ENCODE measurements around the gene TMTC2. TPM values are rescaled to one million over a fixed set of nuclear protein-coding genes. Genes with fewer than 3 reads are reported as not detected.

Gene TMTC2
- total and polyA plus RNA-seq, 10 of the 15 experiments (the other 5 are each of a cell fraction or from before 2014, with no cell fraction given) = 0.14 to 9.7 (median 1.2) TPM

DNA sequence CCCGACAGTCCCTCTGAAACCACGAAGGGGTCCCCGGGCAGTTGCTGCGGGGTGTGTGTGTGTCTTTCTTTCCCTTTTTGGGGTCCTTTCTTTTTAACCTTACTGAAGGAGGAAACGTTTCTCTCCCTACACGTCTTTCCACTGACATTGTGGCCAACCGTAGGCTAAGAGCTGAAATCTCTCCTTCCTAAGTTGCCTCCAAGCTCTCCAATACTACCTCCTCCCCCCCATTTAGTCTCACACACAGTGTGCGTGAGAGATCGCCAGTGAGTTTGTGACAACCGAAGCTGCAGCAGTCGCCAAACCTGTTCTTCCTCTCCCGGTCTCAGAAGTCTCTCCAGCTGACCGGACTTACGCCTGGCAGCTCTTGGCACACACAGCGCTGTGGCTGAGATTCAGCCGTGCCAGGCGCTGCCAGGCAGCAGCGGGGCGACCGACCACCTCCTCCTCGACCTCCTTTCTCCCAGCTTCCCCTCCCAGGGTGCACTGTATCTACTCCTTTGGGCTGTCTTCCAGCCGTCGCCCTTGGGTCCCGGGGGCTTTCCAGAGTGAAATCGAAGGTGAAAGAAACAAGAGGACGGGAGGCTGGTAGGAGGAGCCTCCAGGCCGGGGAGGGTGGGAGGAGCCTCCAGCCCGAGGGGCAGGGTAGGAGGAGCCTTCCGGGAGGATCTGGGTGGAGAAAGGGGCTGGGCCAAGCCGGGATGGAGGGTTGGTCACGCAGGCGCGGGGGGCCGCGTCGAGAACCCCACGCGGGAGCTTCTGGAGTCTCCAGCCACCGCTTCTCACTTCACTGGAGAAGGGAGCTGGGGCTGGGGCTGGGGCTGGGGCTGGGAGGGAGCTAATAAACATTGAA lies at the start of gene TMTC2 (continued):
- TF ChIP-seq CBX3 (IDR thresholded peaks at IDR 0.05; ENCODE audit: borderline replicate concordance, low read depth) (no peak), MEF2B (IDR thresholded peaks at IDR 0.05; ENCODE audit: partially characterized antibody, poor library complexity, severe bottlenecking) (peak; percentile 57), MAX (IDR thresholded peaks at IDR 0.05; ENCODE audit: low read depth, low read length) (0 out of 2 replicates have a peak, but pooled peaks have one; percentile 42), EP300 (IDR thresholded peaks at IDR 0.05; ENCODE audit: borderline replicate concordance in 1 of 2, control insufficient read depth in 1 of 2, low read depth in 2 of 2, low read length in 2 of 2) (0 out of 4 replicates have a peak, but pooled peaks of 1 of the 2 experiments have one; percentile 14), CREM (IDR thresholded peaks at IDR 0.05; ENCODE audit: low read depth) (0 out of 2 replicates have a peak, but pooled peaks have one; percentile 25), SREBF1 (IDR thresholded peaks at IDR 0.05; ENCODE audit: low read length) (no peak), POLR2A (IDR thresholded peaks at IDR 0.05; ENCODE audit: low read depth, low read length) (peak; percentile 80), SPI1 (IDR thresholded peaks at IDR 0.05; ENCODE audit: borderline replicate concordance, insufficient read depth, low read depth, low read length) (no peak; the same call in 1 of the 2 replicates), POLR2AphosphoS5 (IDR thresholded peaks at IDR 0.05; ENCODE audit: low read length) (peak; percentile 69), ZBTB4 (CRISPR knock-in tag; IDR thresholded peaks at IDR 0.05) (no peak), SIN3A (IDR thresholded peaks at IDR 0.05; ENCODE audit: low read depth, low read length) (peak; percentile 72), SMARCA5 (IDR thresholded peaks at IDR 0.05) (peak; percentile 28; the same call in 1 of the 2 replicates), EZH2 (IDR thresholded peaks at IDR 0.05; ENCODE audit: borderline replicate concordance, control insufficient read depth, low read depth, low read length) (no peak), ZNF622 (IDR thresholded peaks at IDR 0.05) (no peak), HDGF (IDR thresholded peaks at IDR 0.05) (0 out of 2 replicates have a peak, but pooled peaks have one; percentile 43), RUNX3 (IDR thresholded peaks at IDR 0.05; ENCODE audit: low read length) (no peak), ZNF207 (IDR thresholded peaks at IDR 0.05; ENCODE audit: borderline replicate concordance) (0 out of 2 replicates have a peak, but pooled peaks have one; percentile 16), FOXK2 (IDR thresholded peaks at IDR 0.05) (no peak), STAT3 (IDR thresholded peaks at IDR 0.05; ENCODE audit: low read depth, low read length) (no peak), PML (IDR thresholded peaks at IDR 0.05; ENCODE audit: low read length) (0 out of 2 replicates have a peak, but pooled peaks have one; percentile 53)
- TF ChIP-seq, protein P1, sequence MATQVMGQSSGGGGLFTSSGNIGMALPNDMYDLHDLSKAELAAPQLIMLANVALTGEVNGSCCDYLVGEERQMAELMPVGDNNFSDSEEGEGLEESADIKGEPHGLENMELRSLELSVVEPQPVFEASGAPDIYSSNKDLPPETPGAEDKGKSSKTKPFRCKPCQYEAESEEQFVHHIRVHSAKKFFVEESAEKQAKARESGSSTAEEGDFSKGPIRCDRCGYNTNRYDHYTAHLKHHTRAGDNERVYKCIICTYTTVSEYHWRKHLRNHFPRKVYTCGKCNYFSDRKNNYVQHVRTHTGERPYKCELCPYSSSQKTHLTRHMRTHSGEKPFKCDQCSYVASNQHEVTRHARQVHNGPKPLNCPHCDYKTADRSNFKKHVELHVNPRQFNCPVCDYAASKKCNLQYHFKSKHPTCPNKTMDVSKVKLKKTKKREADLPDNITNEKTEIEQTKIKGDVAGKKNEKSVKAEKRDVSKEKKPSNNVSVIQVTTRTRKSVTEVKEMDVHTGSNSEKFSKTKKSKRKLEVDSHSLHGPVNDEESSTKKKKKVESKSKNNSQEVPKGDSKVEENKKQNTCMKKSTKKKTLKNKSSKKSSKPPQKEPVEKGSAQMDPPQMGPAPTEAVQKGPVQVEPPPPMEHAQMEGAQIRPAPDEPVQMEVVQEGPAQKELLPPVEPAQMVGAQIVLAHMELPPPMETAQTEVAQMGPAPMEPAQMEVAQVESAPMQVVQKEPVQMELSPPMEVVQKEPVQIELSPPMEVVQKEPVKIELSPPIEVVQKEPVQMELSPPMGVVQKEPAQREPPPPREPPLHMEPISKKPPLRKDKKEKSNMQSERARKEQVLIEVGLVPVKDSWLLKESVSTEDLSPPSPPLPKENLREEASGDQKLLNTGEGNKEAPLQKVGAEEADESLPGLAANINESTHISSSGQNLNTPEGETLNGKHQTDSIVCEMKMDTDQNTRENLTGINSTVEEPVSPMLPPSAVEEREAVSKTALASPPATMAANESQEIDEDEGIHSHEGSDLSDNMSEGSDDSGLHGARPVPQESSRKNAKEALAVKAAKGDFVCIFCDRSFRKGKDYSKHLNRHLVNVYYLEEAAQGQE (IDR thresholded peaks at IDR 0.05; ENCODE audit: low read depth, low read length) = no peak
- TF ChIP-seq, protein P2, sequence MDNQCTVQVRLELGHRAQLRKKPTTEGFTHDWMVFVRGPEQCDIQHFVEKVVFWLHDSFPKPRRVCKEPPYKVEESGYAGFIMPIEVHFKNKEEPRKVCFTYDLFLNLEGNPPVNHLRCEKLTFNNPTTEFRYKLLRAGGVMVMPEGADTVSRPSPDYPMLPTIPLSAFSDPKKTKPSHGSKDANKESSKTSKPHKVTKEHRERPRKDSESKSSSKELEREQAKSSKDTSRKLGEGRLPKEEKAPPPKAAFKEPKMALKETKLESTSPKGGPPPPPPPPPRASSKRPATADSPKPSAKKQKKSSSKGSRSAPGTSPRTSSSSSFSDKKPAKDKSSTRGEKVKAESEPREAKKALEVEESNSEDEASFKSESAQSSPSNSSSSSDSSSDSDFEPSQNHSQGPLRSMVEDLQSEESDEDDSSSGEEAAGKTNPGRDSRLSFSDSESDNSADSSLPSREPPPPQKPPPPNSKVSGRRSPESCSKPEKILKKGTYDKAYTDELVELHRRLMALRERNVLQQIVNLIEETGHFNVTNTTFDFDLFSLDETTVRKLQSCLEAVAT (IDR thresholded peaks at IDR 0.05) = no peak

All from GM12878 (cell line).